Measurements from ENCODE around the gene RASGRF1. TPM values are rescaled to one million over a fixed set of nuclear protein-coding genes. Genes with fewer than 3 reads are reported as not detected.

The RASGRF1 gene
- total and polyA plus RNA-seq, 9 of the 15 experiments (the other 6 are each of a cell fraction or from before 2014, with no cell fraction given), result 0.03 to 0.58 (median 0.06) TPM; not detected in 1

DNA sequence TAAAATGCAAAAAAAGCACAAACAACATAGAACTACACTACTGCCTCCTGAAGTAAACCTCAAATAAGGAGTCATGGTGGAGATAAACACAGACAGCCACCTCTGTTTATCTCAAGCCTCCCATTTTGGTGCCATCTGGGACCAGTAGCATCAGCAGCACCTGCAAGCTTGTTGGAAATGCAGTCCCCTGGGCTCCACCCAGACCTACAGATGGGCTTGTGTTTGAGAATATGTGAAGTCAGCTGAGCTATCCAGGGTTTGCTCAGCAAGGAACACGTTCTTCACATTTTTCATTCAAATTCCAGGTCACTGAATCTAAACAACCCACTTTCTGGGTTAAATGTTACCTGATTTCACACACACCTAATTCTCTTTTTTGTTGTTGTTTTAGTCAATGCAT, 45.5 kb downstream of the RASGRF1 start:
- no peaks in the 10 kb centered on the region for H3K9me3 ChIP-seq (replicated peaks; ENCODE audit: control insufficient read depth, insufficient read depth, low read depth, low read length)
- no peaks in the 10 kb centered on the region for H3K4me1 ChIP-seq (replicated peaks in 1 of 2; ENCODE audit: control insufficient read depth in 2 of 2, insufficient read depth in 2 of 2, low read length in 2 of 2)
- WGBS (ENCODE audit: insufficient coverage, low coverage, missing lambda C conversion rate), result 0% methylated on average over 1 of the region's 1 CpG
- intact Hi-C loops (cut with micrococcal nuclease), result no loop called here
- no peak overlapping the region for H3K27ac ChIP-seq (ENCODE audit: extremely low read depth, low read depth, low read length)
- peaks cover 3 to 24% of the 10 kb centered on the region in 2 experiments; a peak in 3 of 5 replicates for H3K27me3 ChIP-seq (ENCODE audit: control insufficient read depth in 2 of 2, insufficient read depth in 2 of 2, low read length in 2 of 2)
- H4K20me1 ChIP-seq (replicated peaks; ENCODE audit: control insufficient read depth, insufficient read depth, low read length), result peaks cover 3% of the 10 kb centered on the region; the same call in 1 of the 2 replicates
- H3K79me2 ChIP-seq (ENCODE audit: control insufficient read depth, insufficient read depth, low read length), result no peaks in the 10 kb centered on the region
- H3K4me3 ChIP-seq, result no peak overlapping the region
- no TSS peak for BruUV-seq (replicated peaks)
- no peaks in the 10 kb centered on the region for H3K36me3 ChIP-seq (ENCODE audit: control insufficient read depth, insufficient read depth, low read length)
- no peak overlapping the region for H2AFZ ChIP-seq (ENCODE audit: low read depth, low read length)
- POLR2A ChIA-PET, result interaction anchor here (1.7 kb wide), 1 partner anchor 9 kb away, joined by 4 read pairs; no protein-coding TSS in a partner anchor
- no peak overlapping the region for H3K4me2 ChIP-seq (ENCODE audit: insufficient read depth, low read length)
- no peak overlapping the region for H3K9ac ChIP-seq (ENCODE audit: insufficient read depth in 1 of 2, low read depth in 2 of 2, low read length in 2 of 2)
- H3K9me1 ChIP-seq (ENCODE audit: control insufficient read depth, insufficient read depth, low read length), result no peaks in the 10 kb centered on the region
- CTCF ChIA-PET (ENCODE audit: low intra/inter-chr PET ratio), result no interaction called here
- no peak for FAIRE-seq
- in situ Hi-C loops (cut with MboI), result no loop called here
- no peak for DNase-seq (ENCODE audit: extremely low read depth in 1 of 4, low spot score in 3 of 4)
- no peak for ATAC-seq
- TF ChIP-seq ZNF644 (tag; IDR thresholded peaks at IDR 0.05; ENCODE audit: low read depth) (no peak), TBP (optimal IDR thresholded peaks at IDR 0.05; ENCODE audit: low read depth, low read length) (no peak), SIN3A (IDR thresholded peaks at IDR 0.05; ENCODE audit: borderline replicate concordance in 2 of 2, control insufficient read depth in 1 of 2, low read depth in 2 of 2, low read length in 2 of 2) (no peak), BRD9 (IDR thresholded peaks at IDR 0.05; ENCODE audit: low read depth, partially characterized antibody) (no peak), MAFG (tag; conservative IDR thresholded peaks at IDR 0.05) (no peak), BRCA1 (IDR thresholded peaks at IDR 0.05) (no peak), BRCA1 (CRISPR knock-in tag; IDR thresholded peaks at IDR 0.05) (no peak), PTTG1 (tag; IDR thresholded peaks at IDR 0.05; ENCODE audit: low read depth) (no peak)
- TF ChIP-seq, protein P1, sequence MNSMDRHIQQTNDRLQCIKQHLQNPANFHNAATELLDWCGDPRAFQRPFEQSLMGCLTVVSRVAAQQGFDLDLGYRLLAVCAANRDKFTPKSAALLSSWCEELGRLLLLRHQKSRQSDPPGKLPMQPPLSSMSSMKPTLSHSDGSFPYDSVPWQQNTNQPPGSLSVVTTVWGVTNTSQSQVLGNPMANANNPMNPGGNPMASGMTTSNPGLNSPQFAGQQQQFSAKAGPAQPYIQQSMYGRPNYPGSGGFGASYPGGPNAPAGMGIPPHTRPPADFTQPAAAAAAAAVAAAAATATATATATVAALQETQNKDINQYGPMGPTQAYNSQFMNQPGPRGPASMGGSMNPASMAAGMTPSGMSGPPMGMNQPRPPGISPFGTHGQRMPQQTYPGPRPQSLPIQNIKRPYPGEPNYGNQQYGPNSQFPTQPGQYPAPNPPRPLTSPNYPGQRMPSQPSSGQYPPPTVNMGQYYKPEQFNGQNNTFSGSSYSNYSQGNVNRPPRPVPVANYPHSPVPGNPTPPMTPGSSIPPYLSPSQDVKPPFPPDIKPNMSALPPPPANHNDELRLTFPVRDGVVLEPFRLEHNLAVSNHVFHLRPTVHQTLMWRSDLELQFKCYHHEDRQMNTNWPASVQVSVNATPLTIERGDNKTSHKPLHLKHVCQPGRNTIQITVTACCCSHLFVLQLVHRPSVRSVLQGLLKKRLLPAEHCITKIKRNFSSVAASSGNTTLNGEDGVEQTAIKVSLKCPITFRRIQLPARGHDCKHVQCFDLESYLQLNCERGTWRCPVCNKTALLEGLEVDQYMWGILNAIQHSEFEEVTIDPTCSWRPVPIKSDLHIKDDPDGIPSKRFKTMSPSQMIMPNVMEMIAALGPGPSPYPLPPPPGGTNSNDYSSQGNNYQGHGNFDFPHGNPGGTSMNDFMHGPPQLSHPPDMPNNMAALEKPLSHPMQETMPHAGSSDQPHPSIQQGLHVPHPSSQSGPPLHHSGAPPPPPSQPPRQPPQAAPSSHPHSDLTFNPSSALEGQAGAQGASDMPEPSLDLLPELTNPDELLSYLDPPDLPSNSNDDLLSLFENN (IDR thresholded peaks at IDR 0.05; ENCODE audit: low read depth in 2 of 2, low read length in 2 of 2), result no peak
- TF ChIP-seq, protein P2, sequence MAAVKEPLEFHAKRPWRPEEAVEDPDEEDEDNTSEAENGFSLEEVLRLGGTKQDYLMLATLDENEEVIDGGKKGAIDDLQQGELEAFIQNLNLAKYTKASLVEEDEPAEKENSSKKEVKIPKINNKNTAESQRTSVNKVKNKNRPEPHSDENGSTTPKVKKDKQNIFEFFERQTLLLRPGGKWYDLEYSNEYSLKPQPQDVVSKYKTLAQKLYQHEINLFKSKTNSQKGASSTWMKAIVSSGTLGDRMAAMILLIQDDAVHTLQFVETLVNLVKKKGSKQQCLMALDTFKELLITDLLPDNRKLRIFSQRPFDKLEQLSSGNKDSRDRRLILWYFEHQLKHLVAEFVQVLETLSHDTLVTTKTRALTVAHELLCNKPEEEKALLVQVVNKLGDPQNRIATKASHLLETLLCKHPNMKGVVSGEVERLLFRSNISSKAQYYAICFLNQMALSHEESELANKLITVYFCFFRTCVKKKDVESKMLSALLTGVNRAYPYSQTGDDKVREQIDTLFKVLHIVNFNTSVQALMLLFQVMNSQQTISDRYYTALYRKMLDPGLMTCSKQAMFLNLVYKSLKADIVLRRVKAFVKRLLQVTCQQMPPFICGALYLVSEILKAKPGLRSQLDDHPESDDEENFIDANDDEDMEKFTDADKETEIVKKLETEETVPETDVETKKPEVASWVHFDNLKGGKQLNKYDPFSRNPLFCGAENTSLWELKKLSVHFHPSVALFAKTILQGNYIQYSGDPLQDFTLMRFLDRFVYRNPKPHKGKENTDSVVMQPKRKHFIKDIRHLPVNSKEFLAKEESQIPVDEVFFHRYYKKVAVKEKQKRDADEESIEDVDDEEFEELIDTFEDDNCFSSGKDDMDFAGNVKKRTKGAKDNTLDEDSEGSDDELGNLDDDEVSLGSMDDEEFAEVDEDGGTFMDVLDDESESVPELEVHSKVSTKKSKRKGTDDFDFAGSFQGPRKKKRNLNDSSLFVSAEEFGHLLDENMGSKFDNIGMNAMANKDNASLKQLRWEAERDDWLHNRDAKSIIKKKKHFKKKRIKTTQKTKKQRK (IDR thresholded peaks at IDR 0.05; ENCODE audit: borderline replicate concordance, low read depth, low read length), result no peak
- TF ChIP-seq, protein P3, sequence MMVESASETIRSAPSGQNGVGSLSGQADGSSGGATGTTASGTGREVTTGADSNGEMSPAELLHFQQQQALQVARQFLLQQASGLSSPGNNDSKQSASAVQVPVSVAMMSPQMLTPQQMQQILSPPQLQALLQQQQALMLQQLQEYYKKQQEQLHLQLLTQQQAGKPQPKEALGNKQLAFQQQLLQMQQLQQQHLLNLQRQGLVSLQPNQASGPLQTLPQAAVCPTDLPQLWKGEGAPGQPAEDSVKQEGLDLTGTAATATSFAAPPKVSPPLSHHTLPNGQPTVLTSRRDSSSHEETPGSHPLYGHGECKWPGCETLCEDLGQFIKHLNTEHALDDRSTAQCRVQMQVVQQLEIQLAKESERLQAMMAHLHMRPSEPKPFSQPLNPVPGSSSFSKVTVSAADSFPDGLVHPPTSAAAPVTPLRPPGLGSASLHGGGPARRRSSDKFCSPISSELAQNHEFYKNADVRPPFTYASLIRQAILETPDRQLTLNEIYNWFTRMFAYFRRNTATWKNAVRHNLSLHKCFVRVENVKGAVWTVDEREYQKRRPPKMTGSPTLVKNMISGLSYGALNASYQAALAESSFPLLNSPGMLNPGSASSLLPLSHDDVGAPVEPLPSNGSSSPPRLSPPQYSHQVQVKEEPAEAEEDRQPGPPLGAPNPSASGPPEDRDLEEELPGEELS (CRISPR knock-in tag; IDR thresholded peaks at IDR 0.05; ENCODE audit: borderline replicate concordance), result no peak
- TF ChIP-seq, protein P4, sequence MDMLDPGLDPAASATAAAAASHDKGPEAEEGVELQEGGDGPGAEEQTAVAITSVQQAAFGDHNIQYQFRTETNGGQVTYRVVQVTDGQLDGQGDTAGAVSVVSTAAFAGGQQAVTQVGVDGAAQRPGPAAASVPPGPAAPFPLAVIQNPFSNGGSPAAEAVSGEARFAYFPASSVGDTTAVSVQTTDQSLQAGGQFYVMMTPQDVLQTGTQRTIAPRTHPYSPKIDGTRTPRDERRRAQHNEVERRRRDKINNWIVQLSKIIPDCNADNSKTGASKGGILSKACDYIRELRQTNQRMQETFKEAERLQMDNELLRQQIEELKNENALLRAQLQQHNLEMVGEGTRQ (CRISPR knock-in tag; IDR thresholded peaks at IDR 0.05), result no peak
